GM18505 (cell line): Measurements from ENCODE around the gene PRELID3B.
A peak's percentile ranks its signal among the peaks of the same experiment; 100 is the strongest.
"Not testable (repeated sequence)": the region's sequence is repeated elsewhere in the genome, so short reads cannot be mapped to it uniquely, and the experiment has no call there.

ENCODE experiments used
- ATAC-seq: cut with Tn5 transposase; IDR thresholded peaks from one replicate; pipeline ENCODE4 v1.9.1; 2021; ENCODE audit not compliant: unreplicated experiment
- POLR2A ChIP-seq: IDR thresholded peaks from 4 replicates; pipeline ENCODE4 v1.6.1; 2011; ENCODE audit warnings: borderline replicate concordance; ENCODE audit not compliant: insufficient read depth, insufficient read length; ENCODE audit errors: extremely low read depth

PRELID3B gene

DNA sequence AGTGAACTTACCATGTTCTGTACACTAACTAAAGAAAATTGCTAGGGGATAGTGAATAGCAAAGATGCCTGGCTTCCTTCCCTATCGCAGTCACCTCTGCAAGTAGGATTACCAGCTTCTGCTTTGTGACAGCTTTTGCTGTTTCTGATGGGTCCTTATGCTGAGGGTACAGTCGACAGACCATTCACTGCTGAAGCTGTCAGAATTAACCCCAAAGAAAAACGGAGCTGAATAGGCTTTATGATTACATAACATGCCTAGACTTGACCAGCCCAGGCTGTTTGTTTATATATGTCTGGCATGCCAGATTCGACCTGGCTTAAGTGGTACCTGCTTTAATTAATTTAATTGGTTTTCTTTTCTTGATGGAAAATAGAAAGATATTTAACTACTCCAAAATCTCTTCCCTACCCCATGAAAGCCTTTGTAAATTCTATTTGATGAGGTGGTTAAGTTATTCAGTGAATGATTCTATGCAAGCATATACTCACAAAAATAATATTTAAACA lies 21.7 kb upstream of the PRELID3B start:
- ATAC-seq, result no peak
- TF ChIP-seq POLR2A, result no peak

DNA sequence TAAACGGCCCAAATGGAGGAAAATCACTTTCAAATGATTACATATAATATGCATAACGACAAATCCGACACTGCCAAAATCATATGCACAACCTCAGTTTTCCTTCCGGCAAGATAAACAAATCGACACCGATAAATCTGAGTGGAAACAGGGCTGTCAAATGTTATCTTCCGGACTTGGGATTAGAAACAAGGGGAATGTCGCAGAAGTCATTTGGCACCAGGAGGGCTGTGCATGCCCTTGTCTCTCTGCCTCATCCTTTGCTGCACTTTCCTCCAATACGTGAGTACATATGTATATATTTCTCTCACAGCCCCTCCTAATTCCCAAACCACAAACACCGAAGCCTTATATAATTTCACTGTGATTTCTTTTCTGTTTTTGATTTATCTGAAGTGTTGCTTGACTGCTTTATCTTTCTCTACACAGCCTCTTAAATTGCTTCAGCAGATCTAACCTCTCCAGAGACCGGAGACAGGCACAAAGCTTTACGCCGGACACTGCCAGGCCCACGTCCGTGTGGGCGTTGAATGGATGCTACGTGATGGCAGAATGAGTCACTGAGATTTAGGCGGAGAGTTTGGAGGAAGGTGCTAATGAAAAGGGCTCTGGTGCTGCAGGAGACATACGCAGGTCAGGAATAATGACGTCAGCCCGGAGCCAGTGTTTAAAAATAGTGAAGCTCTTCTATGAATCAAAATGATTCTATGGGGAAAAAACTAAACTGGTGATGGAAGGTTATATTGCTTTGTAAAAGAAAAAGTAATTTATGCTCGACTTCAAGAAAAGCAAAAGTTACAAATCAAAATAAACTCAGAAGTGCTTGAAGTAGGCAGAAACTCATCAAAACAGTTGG lies 21.0 kb upstream of the PRELID3B start:
- no peak for TF ChIP-seq POLR2A
- ATAC-seq, result no peak

DNA sequence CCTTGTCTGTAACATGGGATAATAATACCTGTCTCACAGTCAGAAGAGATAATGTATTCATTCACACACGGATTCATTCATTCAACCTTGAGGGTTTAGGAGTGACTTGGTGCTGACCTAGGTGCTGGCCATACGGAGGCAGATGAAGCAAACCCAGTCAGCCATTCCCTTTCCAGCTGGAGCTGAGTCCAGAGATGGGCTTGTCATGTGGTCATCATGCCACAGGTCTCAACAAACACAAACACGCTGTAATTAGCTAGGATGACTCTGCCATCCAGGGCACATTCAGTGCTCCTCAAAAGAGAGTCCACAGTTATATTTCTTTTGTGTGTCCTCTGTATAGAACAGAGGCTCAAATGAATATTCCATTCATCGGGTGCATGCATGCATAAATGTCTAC lies 19.5 kb upstream of the PRELID3B start:
- no peak for ATAC-seq
- no peak for TF ChIP-seq POLR2A

DNA sequence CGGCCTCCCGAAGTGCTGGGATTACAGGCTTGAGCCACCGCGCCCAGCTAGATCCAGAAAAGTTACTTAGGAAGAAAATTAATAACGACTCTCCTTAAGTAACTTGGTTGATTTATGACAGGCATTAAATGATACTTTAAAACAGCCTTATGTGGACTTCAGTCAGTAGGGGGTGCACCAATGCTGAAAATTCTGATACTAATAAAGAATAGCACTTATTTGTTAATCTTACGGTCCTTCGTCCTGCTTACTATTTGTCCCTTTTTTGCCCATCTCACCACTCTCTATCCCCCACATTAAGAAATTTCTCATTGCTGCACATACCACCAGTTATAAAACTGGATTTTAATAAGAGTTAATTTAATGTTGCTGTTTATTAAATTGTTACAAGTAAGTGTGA lies 12.7 kb upstream of the PRELID3B start:
- TF ChIP-seq POLR2A, result no peak
- ATAC-seq, result no peak

DNA sequence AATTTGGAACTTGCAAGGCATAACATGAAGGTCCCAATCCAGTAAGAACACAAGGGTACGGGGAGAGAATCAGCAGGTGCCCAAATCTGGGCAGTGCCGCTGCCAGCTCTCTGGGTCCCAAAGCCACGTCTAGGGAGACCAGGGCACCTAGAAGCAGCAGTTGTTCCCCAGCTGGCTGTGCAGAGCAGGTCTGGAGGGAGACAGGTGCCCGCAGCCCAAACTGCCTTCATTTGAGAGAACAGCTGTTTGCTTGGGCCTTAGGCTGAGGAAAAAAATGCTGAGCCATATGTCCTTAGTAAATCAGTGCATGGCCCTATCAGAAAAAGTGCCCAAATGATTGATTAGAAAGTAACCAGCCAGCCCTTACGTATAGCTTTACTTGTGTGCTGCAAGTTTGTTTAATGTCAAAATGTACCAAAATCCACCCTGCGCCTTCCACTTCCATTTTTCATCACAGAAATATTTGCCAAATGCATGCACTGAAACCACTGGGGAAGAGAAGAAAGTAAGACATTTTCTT lies 9.1 kb upstream of the PRELID3B start:
- ATAC-seq, result no peak
- no peak for TF ChIP-seq POLR2A

DNA sequence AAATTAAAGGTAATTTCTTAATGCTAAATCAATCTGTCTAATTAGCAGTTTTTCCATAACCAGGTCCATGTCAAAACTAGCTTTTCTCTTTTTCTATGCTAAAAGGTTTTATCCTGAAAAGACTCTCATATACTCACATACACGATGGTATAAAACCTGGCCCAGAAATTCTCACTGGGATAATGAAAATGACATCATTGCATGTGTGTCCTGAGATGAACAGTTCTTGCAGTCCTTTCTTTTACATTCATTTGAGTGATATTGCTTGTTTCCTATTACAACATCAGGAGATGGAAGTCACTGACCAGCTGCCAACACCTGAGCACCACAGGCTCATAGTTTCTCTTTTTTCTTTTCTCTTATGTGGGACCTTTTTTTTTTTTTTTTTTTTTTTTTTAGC lies 7.9 kb upstream of the PRELID3B start:
- no peak for TF ChIP-seq POLR2A
- ATAC-seq, result no peak

DNA sequence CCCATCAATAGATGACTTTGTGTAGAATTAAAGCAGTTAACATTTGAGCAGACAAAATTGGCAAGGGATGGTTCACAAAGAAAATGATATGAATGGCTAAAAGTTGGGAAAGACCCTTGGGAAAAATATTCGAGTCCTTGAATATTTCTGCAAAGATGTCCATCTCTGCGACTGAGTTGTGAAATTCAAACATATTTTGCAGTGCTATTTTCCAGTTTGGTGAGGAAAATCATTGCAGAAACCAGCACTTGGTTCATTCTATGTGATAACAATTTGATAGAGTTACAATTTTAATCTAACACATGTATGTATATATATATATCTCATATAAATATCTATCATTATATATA lies 6.1 kb upstream of the PRELID3B start:
- no peak for TF ChIP-seq POLR2A
- no peak for ATAC-seq

DNA sequence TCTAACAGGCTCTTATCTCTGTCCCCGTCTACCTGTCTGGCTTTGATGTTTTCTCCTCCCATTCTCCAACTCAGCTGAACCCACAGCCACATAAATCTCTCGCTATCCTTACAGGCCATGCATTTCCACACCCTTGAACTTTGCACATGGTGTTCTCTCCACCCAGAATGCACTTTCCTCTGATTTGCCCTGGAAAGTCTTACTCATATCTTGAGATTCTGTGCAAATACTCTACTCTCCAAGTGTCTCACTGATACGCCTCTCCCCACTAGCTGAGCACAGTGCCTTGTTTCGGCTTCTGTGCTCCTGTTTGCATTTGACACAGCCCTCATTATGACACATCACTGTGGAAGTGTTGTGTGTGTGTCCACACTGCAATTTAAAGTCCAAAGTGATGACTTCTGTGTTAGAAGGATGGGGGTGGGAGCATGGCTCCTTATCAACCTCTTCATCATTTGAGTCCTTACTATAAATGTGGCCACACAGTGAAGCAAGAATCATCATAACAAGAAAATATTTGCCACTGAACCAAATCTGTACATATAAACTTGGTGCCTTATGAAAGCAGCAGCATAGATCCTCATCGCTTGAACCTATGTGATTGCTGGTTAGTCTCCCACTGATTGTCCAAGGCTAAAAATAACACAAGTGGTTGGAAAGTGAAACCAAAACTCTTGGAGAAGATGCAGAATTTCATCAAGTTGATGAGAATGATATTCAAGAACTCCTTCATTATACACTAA lies 5.5 kb upstream of the PRELID3B start:
- no peak for ATAC-seq
- no peak for TF ChIP-seq POLR2A

DNA sequence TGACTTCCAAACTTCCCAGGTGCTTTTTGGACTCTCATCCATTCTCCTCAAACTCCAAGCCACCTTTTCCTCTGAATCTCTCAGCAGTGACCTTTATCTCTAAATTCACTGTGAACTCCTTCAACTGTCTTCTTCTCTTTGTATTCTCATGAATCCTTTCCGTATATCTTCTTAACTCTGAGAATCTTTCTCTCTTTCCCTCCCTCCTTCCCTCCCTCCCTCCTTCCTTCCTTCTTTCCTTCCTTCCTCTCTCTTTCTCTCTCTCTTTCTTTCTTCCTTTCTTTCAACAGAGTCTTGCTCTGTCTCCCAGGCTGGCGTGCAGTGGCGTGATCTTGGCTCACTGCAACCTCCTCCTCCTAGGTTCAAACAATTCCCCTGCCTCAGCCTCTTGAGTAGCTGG lies 4.3 kb upstream of the PRELID3B start:
- ATAC-seq, result no peak

DNA sequence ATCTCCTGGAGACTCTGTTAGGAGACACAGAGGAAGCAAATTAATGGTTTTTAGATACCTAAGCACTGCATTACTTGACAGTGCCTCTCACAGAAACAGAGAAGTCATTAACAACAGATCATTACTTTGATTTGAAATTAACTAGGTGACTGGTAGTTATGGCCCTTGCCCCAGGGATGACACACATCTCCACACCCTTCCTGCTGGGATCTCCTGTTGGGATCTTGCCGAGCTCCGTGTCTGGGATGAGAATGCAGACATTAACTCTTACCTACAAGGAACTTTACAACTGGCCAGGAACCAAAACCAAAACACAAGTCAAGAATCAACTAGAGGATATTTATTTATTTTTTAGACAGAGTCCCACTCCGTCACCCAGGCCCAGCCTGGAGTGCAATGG lies 2.2 kb upstream of the PRELID3B start:
- no peak for ATAC-seq
- no peak for TF ChIP-seq POLR2A

More for the DNA sequence above, 4.3 kb upstream of the PRELID3B start:
- TF ChIP-seq POLR2A, result no peak

DNA sequence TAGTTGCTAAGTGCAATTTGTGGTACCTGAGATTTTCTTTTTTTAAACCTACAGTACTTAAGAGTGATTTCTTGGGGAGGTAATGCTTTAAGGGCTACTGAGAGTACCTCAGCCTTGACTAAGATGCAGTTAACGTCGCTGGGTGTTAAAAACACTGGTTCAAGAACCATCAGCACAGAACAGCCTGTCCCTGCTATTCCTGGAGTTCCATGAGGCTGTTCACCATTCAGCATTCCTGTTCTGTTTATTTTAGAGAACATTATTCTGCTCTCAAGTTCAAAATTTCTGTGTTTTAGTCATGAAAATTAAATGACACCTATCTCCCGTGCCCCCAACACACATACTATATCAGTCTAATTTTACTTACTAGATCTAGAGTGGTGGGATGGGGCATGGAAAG lies 1.7 kb upstream of the PRELID3B start:
- ATAC-seq, result no peak
- no peak for TF ChIP-seq POLR2A

DNA sequence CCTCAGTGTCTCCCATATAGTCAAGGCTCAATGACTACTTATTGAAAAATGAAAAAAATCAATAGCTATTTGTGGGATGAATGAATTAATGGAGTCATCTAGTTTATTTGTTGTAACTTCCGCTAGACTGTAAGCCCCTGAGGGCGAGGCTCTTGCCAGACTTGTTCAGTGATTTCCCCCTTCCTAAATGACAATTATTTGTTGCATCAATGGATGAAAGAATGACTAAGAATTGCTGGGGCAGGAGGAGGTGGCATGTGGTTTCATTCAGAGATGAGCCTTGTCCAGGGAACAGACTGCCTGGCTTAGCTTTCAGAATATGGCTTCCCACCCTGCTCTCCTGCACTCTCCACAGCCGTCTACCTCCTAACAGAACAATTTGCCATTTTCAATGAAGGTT lies 1.1 kb upstream of the PRELID3B start:
- TF ChIP-seq POLR2A, result no peak
- ATAC-seq, result no peak

DNA sequence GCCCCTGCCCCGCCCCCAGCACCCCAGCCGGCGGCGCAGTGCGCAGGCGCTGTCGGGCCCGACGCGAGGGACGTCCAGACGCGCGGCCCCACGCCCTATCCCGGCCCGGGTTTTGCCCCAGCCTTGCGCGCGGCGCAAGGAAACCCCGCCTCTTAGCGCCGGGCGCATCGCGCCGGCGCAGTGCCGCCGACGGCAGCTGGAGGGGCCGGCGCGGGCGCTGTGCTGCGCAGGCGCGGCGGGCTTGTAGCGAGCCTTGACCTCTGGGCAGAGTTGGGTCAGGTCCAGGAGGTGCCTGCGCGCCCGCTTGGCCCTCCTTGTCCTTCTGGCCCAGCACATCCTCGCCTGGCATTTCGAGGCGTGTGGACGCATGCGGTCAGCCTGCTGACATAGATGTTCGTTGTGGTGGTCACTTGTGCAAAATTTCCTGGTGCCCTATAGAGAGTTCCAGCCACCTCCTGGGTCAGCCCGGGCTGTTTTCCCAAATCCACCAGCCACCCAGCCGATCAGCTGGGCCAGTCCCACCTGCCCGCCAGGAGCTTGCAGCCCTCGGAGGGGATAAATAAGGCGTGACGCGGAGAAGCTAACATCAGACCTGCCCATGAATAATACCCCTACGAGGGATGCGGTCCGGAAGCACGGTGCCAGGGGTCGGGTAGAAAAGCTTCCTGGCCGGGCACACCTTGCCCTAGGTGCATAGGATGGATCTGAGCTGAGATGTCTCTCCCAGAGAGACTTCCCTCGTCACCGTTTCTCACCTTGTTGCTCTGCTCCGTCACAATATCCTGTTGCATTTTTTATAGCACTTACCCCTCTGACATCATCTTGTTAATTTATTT lies 428 bp upstream of the PRELID3B start:
- peak; percentile 85 for TF ChIP-seq POLR2A
- ATAC-seq, result peak; percentile 90

DNA sequence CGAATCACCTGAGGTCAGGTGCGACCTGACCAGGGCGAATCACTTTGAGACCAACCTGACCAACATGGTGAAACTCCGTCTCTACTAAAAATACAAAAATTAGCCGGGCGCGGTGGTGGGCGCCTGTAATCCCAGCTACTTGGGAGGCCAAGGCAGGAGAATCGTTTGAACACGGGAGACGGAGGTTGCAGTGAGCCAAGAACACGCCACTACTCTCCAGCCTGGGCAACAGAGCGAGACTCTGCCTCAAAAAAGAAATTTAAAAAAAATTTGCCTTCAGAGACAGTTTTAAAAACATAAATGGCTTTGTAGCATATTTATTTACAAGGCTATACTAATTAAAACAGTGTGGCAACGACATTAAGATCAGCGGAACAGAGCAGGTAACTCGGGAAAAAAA lies 1.1 kb downstream of the PRELID3B start:
- ATAC-seq, result not testable (repeated sequence)

DNA sequence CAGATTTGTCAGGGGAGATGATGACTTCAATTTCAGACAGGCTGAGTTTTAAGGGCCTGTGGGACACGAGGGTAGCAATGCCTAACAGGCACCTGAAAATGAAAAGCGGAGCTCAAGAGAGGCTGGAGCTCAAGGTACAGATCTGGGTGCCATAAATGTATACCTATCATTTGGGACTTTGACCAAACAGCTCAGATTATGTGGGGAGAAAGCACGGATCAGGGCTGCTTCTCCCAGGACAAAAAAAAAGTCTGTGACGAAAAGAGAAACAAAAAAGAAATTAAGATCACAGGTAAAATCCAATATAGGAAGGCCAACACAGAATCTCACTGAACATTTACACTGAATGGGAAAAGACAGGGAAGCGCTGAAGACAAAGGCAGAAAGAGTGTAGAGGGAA lies 1.9 kb downstream of the PRELID3B start:
- ATAC-seq, result no peak
- no peak for TF ChIP-seq POLR2A
